ENCODE results near the gene MYBPH. TPM values are rescaled to one million over a fixed set of nuclear protein-coding genes. Genes with fewer than 3 reads are reported as not detected.

Gene MYBPH
- total and polyA plus RNA-seq, 2 experiments from 2014 or later: not detected

GRCh38 chr1:203137324-203137723 lies 38.3 kb downstream of the MYBPH start:
- H3K36me3 ChIP-seq (ENCODE audit: insufficient read depth): no peaks in the 10 kb centered on the region
- H3K4me1 Mint-ChIP-seq: peaks cover 12% of the 10 kb centered on the region; the same call in 2 of the 3 replicates

More at GRCh38 chr1:203137324-203137723, 38.3 kb downstream of the MYBPH start:
- H3K4me1 ChIP-seq (ENCODE audit: insufficient read depth): peaks cover 13% of the 10 kb centered on the region
- no peaks in the 10 kb centered on the region for H3K79me2 ChIP-seq (replicated peaks; ENCODE audit: insufficient read depth)
- peaks cover 10% of the 10 kb centered on the region for H3K27me3 Mint-ChIP-seq (ENCODE audit: insufficient read depth, low read depth, poor library complexity)
- DNase-seq (ENCODE audit: low spot score) (no peak), ATAC-seq (no peak)
- H4K20me1 ChIP-seq (replicated peaks; ENCODE audit: insufficient read depth): no peaks in the 10 kb centered on the region
- H3K27ac ChIP-seq (ENCODE audit: low read depth): no peak overlapping the region
- no peaks in the 10 kb centered on the region for H3K27me3 ChIP-seq (ENCODE audit: insufficient read depth)
- H3K4me3 Mint-ChIP-seq: no peak overlapping the region
- H3K27ac Mint-ChIP-seq: no peak overlapping the region
- no peaks in the 10 kb centered on the region for H3K9me2 ChIP-seq (ENCODE audit: insufficient read depth)
- H2AFZ ChIP-seq: no peak overlapping the region
- no peak for TF ChIP-seq EZH2phosphoT487 (IDR thresholded peaks at IDR 0.05; ENCODE audit: unreplicated experiment)
- no peak for TF ChIP-seq POLR2AphosphoS5 (IDR thresholded peaks at IDR 0.05; ENCODE audit: low read depth)
- TF ChIP-seq CREB1 (CRISPR knock-in tag; IDR thresholded peaks at IDR 0.05; ENCODE audit: low read depth): no peak
- TF ChIP-seq ZNF114 (CRISPR knock-in tag; IDR thresholded peaks at IDR 0.05): no peak
- no peak for TF ChIP-seq NANOG (IDR thresholded peaks at IDR 0.05; ENCODE audit: borderline replicate concordance)
- no peak for TF ChIP-seq JUNB (IDR thresholded peaks at IDR 0.05; ENCODE audit: unreplicated experiment)
- TF ChIP-seq, protein P1, sequence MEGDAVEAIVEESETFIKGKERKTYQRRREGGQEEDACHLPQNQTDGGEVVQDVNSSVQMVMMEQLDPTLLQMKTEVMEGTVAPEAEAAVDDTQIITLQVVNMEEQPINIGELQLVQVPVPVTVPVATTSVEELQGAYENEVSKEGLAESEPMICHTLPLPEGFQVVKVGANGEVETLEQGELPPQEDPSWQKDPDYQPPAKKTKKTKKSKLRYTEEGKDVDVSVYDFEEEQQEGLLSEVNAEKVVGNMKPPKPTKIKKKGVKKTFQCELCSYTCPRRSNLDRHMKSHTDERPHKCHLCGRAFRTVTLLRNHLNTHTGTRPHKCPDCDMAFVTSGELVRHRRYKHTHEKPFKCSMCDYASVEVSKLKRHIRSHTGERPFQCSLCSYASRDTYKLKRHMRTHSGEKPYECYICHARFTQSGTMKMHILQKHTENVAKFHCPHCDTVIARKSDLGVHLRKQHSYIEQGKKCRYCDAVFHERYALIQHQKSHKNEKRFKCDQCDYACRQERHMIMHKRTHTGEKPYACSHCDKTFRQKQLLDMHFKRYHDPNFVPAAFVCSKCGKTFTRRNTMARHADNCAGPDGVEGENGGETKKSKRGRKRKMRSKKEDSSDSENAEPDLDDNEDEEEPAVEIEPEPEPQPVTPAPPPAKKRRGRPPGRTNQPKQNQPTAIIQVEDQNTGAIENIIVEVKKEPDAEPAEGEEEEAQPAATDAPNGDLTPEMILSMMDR (conservative IDR thresholded peaks at IDR 0.05; ENCODE audit: low read depth in 2 of 2): no peak
- no peak for TF ChIP-seq ZNF331 (CRISPR knock-in tag; IDR thresholded peaks at IDR 0.05; ENCODE audit: low read depth)
- TF ChIP-seq, protein P2, sequence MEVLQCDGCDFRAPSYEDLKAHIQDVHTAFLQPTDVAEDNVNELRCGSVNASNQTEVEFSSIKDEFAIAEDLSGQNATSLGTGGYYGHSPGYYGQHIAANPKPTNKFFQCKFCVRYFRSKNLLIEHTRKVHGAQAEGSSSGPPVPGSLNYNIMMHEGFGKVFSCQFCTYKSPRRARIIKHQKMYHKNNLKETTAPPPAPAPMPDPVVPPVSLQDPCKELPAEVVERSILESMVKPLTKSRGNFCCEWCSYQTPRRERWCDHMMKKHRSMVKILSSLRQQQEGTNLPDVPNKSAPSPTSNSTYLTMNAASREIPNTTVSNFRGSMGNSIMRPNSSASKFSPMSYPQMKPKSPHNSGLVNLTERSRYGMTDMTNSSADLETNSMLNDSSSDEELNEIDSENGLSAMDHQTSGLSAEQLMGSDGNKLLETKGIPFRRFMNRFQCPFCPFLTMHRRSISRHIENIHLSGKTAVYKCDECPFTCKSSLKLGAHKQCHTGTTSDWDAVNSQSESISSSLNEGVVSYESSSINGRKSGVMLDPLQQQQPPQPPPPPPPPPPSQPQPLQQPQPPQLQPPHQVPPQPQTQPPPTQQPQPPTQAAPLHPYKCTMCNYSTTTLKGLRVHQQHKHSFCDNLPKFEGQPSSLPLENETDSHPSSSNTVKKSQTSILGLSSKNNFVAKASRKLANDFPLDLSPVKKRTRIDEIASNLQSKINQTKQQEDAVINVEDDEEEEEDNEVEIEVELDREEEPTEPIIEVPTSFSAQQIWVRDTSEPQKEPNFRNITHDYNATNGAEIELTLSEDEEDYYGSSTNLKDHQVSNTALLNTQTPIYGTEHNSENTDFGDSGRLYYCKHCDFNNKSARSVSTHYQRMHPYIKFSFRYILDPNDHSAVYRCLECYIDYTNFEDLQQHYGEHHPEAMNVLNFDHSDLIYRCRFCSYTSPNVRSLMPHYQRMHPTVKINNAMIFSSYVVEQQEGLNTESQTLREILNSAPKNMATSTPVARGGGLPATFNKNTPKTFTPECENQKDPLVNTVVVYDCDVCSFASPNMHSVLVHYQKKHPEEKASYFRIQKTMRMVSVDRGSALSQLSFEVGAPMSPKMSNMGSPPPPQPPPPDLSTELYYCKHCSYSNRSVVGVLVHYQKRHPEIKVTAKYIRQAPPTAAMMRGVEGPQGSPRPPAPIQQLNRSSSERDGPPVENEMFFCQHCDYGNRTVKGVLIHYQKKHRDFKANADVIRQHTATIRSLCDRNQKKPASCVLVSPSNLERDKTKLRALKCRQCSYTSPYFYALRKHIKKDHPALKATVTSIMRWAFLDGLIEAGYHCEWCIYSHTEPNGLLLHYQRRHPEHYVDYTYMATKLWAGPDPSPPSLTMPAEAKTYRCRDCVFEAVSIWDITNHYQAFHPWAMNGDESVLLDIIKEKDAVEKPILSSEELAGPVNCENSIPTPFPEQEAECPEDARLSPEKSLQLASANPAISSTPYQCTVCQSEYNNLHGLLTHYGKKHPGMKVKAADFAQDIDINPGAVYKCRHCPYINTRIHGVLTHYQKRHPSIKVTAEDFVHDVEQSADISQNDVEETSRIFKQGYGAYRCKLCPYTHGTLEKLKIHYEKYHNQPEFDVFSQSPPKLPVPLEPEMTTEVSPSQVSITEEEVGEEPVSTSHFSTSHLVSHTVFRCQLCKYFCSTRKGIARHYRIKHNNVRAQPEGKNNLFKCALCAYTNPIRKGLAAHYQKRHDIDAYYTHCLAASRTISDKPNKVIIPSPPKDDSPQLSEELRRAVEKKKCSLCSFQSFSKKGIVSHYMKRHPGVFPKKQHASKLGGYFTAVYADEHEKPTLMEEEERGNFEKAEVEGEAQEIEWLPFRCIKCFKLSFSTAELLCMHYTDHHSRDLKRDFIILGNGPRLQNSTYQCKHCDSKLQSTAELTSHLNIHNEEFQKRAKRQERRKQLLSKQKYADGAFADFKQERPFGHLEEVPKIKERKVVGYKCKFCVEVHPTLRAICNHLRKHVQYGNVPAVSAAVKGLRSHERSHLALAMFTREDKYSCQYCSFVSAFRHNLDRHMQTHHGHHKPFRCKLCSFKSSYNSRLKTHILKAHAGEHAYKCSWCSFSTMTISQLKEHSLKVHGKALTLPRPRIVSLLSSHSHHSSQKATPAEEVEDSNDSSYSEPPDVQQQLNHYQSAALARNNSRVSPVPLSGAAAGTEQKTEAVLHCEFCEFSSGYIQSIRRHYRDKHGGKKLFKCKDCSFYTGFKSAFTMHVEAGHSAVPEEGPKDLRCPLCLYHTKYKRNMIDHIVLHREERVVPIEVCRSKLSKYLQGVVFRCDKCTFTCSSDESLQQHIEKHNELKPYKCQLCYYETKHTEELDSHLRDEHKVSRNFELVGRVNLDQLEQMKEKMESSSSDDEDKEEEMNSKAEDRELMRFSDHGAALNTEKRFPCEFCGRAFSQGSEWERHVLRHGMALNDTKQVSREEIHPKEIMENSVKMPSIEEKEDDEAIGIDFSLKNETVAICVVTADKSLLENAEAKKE (CRISPR knock-in tag; IDR thresholded peaks at IDR 0.05): no peak
- TF ChIP-seq EZH2 (IDR thresholded peaks at IDR 0.05; ENCODE audit: low read depth, unreplicated experiment): no peak
- no peak for TF ChIP-seq STAT1 (IDR thresholded peaks at IDR 0.05; ENCODE audit: unreplicated experiment)
- TF ChIP-seq ETS1 (IDR thresholded peaks at IDR 0.05): no peak
- TF ChIP-seq REST (IDR thresholded peaks at IDR 0.05; ENCODE audit: unreplicated experiment): no peak
- no peaks in the 10 kb centered on the region for H3K9me3 Mint-ChIP-seq
- no peak overlapping the region for H3K4me3 ChIP-seq
- no peaks in the 10 kb centered on the region for H3F3A ChIP-seq (replicated peaks; ENCODE audit: low read depth)
- H3K36me3 Mint-ChIP-seq (ENCODE audit: low read depth): no peaks in the 10 kb centered on the region
- H3K4me2 ChIP-seq: no peak overlapping the region
